CMK (cell line): ENCODE measurements around the gene IMPACT.

Source experiments
- DNase-seq: peaks from one replicate; pipeline ENCODE4 v3.0.0-alpha.2; 2010; ENCODE audit warnings: low read depth

The IMPACT gene

GRCh38 chr18:24479371-24479770 lies 52.9 kb downstream of the IMPACT start:
- DNase-seq, result no peak

- DNase-seq, result no peak
Measured at GRCh38 chr18:24482821-24483220, 56.4 kb downstream of the IMPACT start.

GRCh38 chr18:24485681-24486080 lies 59.2 kb downstream of the IMPACT start:
- DNase-seq, result no peak

- DNase-seq, result no peak
Measured at GRCh38 chr18:24486684-24487083, 60.2 kb downstream of the IMPACT start.

GRCh38 chr18:24488824-24489493 lies 62.5 kb downstream of the IMPACT start:
- DNase-seq, result peak; percentile 11

- DNase-seq, result peak; percentile 35
Measured at GRCh38 chr18:24490539-24490938, 64.1 kb downstream of the IMPACT start.

GRCh38 chr18:24491927-24492834 lies 65.7 kb downstream of the IMPACT start:
- no peak for DNase-seq

GRCh38 chr18:24494586-24494985 lies 68.1 kb downstream of the IMPACT start:
- no peak for DNase-seq

- DNase-seq, result no peak
Measured at GRCh38 chr18:24497031-24497754, 70.7 kb downstream of the IMPACT start.

GRCh38 chr18:24499814-24500213 lies 73.3 kb downstream of the IMPACT start:
- no peak for DNase-seq

- no peak for DNase-seq
Measured at GRCh38 chr18:24500217-24500616, 73.7 kb downstream of the IMPACT start.

GRCh38 chr18:24500766-24501165 lies 74.3 kb downstream of the IMPACT start:
- DNase-seq, result no peak

GRCh38 chr18:24502667-24503523 lies 76.4 kb downstream of the IMPACT start:
- no peak for DNase-seq
